RWPE2 (cell line): Measurements from ENCODE around the gene BNC1.
"Not testable (repeated sequence)": the region's sequence is repeated elsewhere in the genome, so short reads cannot be mapped to it uniquely, and the experiment has no call there.

Experiments
- ATAC-seq: fragments of 200-7000 bp; cut with Tn5 transposase; 3 replicates; pipeline ENCODE4 v1.9.1; 2021; ENCODE audit warnings: low read depth
- DNase-seq: peaks from one replicate; pipeline ENCODE4 v3.0.0-alpha.2; 2020; ENCODE audit warnings: low spot score
- H3K27ac ChIP-seq: fragments of 450-650 bp; 2 replicates; pipeline ENCODE4 v1.5.1; 2017; ENCODE audit warnings: mild to moderate bottlenecking; ENCODE audit not compliant: poor library complexity, severe bottlenecking
- H3K27me3 ChIP-seq: fragments of 250-450 bp; sonication (Bioruptor Pico); 2 replicates; pipeline ENCODE4 v1.5.1; 2021; ENCODE audit warnings: mild to moderate bottlenecking, moderate library complexity; ENCODE audit not compliant: insufficient read depth, poor library complexity, severe bottlenecking
- H3K36me3 ChIP-seq: fragments of 250-450 bp; sonication (Bioruptor Pico); 2 replicates; pipeline ENCODE4 v1.5.1; 2020; ENCODE audit warnings: low read depth, mild to moderate bottlenecking, moderate library complexity
- H3K4me1 ChIP-seq: fragments of 250-450 bp; sonication (Bioruptor Pico); 2 replicates; pipeline ENCODE4 v1.5.1; 2021; ENCODE audit warnings: mild to moderate bottlenecking, moderate library complexity; ENCODE audit not compliant: insufficient read depth, poor library complexity, severe bottlenecking
- H3K4me3 ChIP-seq: fragments of 250-450 bp; sonication (Bioruptor Pico); 2 replicates; pipeline ENCODE4 v1.5.1; 2021; ENCODE audit warnings: mild to moderate bottlenecking, moderate library complexity; ENCODE audit not compliant: severe bottlenecking
- H3K9me3 ChIP-seq: fragments of 250-450 bp; sonication (Bioruptor Pico); 2 replicates; pipeline ENCODE4 v1.5.1; 2021; ENCODE audit warnings: mild to moderate bottlenecking, moderate library complexity; ENCODE audit not compliant: severe bottlenecking
- TF ChIP-seq, protein P1 (sequence below): fragments of 450-650 bp; IDR thresholded peaks from one replicate; pipeline ENCODE4 v1.5.1; 2017; ENCODE audit warnings: mild to moderate bottlenecking, moderate library complexity; ENCODE audit not compliant: poor library complexity, severe bottlenecking

The BNC1 gene

GRCh38 chr15:83276661-83277060, 7.8 kb downstream of the BNC1 start:
- ATAC-seq: no peak
- H3K4me3 ChIP-seq: no peak overlapping the region
- DNase-seq: no peak
- peaks cover 99% of the 10 kb centered on the region for H3K36me3 ChIP-seq
- H3K4me1 ChIP-seq: peaks cover 61% of the 10 kb centered on the region
- H3K27ac ChIP-seq: peak overlapping the region; percentile 99
- no peaks in the 10 kb centered on the region for H3K9me3 ChIP-seq
- H3K27me3 ChIP-seq: no peaks in the 10 kb centered on the region
- TF ChIP-seq, protein P1, sequence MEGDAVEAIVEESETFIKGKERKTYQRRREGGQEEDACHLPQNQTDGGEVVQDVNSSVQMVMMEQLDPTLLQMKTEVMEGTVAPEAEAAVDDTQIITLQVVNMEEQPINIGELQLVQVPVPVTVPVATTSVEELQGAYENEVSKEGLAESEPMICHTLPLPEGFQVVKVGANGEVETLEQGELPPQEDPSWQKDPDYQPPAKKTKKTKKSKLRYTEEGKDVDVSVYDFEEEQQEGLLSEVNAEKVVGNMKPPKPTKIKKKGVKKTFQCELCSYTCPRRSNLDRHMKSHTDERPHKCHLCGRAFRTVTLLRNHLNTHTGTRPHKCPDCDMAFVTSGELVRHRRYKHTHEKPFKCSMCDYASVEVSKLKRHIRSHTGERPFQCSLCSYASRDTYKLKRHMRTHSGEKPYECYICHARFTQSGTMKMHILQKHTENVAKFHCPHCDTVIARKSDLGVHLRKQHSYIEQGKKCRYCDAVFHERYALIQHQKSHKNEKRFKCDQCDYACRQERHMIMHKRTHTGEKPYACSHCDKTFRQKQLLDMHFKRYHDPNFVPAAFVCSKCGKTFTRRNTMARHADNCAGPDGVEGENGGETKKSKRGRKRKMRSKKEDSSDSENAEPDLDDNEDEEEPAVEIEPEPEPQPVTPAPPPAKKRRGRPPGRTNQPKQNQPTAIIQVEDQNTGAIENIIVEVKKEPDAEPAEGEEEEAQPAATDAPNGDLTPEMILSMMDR: no peak

- Histone ChIP-seq H3K27ac (peak overlapping the region; percentile 1), H3K4me3 (no peak overlapping the region), H3K4me1 (peaks cover 50% of the 10 kb centered on the region), H3K9me3 (no peaks in the 10 kb centered on the region), H3K36me3 (peaks cover 99% of the 10 kb centered on the region), H3K27me3 (no peaks in the 10 kb centered on the region)
- TF ChIP-seq, protein P1: no peak
- ATAC-seq: peak; percentile 30
- no peak for DNase-seq
Observed at GRCh38 chr15:83275412-83275811, 9.1 kb downstream of the BNC1 start.

GRCh38 chr15:83270176-83270575, 14.3 kb downstream of the BNC1 start:
- Histone ChIP-seq H3K4me1 (no peaks in the 10 kb centered on the region), H3K4me3 (no peak overlapping the region), H3K9me3 (no peaks in the 10 kb centered on the region), H3K27ac (no peak overlapping the region), H3K27me3 (no peaks in the 10 kb centered on the region), H3K36me3 (peaks cover 100% of the 10 kb centered on the region)
- ATAC-seq (no peak), DNase-seq (no peak)
- TF ChIP-seq, protein P1: no peak

DNA sequence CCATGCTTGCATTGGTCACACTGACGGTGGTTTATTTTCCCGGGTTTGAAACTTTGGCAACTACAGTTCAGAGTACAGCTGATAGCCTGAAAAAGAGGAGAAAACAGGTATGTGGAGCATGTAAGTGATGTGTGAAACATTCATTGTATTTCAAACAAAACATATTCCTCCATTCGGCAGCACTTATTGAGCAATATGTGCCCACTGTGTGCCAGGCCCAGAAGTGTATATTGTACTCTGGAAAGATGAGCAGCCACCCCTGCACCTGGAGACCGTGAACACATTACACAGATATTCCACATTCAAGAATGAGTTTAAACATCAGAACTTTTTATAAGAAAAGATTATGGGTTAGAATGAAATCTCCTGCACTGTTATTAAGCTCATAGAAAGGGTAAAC, 16.3 kb downstream of the BNC1 start:
- ATAC-seq: no peak
- H3K27me3 ChIP-seq: no peaks in the 10 kb centered on the region
- TF ChIP-seq, protein P1: no peak
- H3K9me3 ChIP-seq: no peaks in the 10 kb centered on the region
- no peak overlapping the region for H3K4me3 ChIP-seq
- H3K27ac ChIP-seq: no peak overlapping the region
- peaks cover 100% of the 10 kb centered on the region for H3K36me3 ChIP-seq
- no peaks in the 10 kb centered on the region for H3K4me1 ChIP-seq
- DNase-seq: no peak

DNA sequence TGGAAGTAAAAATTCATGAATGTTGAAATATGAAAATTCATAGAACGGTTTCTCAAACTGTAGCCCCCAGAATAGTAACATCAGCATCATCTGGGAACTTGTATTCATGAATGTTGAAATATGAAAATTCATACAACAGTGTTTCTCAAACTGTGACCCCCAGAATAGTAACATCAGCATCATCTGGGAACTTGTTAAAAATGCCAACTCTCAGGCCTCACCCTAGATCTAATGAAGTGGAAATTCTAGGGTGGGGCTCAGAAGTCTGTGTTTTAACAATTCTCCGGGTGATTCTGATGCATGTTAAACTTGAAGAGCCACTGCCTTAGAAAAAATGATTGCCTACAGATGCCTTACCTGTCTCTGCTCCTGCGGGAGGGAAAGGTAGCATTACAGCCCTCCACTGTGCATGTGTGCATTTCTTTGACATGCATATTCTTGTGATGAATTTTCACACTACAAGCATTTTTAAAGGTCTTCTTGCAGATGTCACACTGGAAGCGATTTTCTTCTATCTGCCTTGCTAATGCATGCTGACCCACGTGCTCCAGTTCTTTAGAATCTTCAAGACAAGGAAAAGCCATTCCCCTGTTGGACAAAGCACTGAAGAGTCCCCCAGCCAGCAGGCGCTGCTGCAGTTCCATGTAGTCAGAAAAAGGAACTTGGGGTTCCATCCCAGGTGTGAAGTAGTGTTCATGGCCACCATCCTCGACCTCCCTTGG, 21.7 kb downstream of the BNC1 start:
- Histone ChIP-seq H3K36me3 (peaks cover 100% of the 10 kb centered on the region), H3K4me1 (no peaks in the 10 kb centered on the region)
- TF ChIP-seq, protein P1: no peak

DNA sequence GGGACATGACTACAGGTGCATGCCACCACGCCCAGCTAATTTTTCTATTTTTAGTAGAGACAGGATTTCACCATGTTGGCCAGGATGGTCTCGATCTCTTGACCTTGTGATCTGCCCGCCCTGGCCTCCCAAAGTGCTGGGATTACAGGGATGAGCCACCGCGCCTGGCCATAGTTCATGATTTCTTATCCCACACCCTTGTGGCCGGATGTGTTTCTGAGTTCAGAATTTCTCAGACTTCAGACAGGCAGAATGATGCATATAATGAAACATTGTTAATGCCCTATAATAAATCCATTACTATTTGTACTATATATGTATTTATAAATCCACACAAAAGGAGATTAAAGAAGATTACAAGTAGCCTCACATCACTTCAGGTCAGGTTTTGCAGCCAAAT, 22.3 kb downstream of the BNC1 start:
- ATAC-seq, H3K9me3 ChIP-seq, H3K27me3 ChIP-seq, DNase-seq, H3K27ac ChIP-seq, H3K4me3 ChIP-seq, H3K4me1 ChIP-seq: not testable (repeated sequence)
- peaks cover 100% of the 10 kb centered on the region for H3K36me3 ChIP-seq

More for the DNA sequence above, 21.7 kb downstream of the BNC1 start:
- no peak for DNase-seq
- Histone ChIP-seq H3K27me3 (no peaks in the 10 kb centered on the region), H3K4me3 (no peak overlapping the region), H3K9me3 (no peaks in the 10 kb centered on the region), H3K27ac (no peak overlapping the region)
- ATAC-seq: no peak
